ENCODE data around the gene EFCAB9.

GRCh38 chr5:172148381-172148780 lies 45.6 kb upstream of the EFCAB9 start:
- TF ChIP-seq TAF1 (IDR thresholded peaks at IDR 0.05; ENCODE audit: low read depth, low read length) (no peak), POLR2A (IDR thresholded peaks at IDR 0.05; ENCODE audit: low read depth, low read length) (no peak), PAX5 (IDR thresholded peaks at IDR 0.05; ENCODE audit: insufficient read depth, low read length, severe bottlenecking) (no peak), POLR2AphosphoS5 (IDR thresholded peaks at IDR 0.05; ENCODE audit: low read depth, low read length) (no peak), SPI1 (IDR thresholded peaks at IDR 0.05; ENCODE audit: low read depth, low read length) (no peak), POU2F2 (IDR thresholded peaks at IDR 0.05; ENCODE audit: low read depth, low read length) (no peak)
